Airway epithelial cell (primary cell): ENCODE data around the gene CDRT4. TPM values are rescaled to one million over a fixed set of nuclear protein-coding genes. Genes with fewer than 3 reads are reported as not detected.

ENCODE experiments used
- total RNA-seq: library from RNA; depleted of rRNA; stranded (reverse); fragments of >200 nt; gene quantifications from 2 replicates; pipeline ENCODE4 v1.2.3, GENCODE V29; 2015

CDRT4 gene
- 3.2 and 5.9 TPM in 2 replicates for total RNA-seq

DNA sequence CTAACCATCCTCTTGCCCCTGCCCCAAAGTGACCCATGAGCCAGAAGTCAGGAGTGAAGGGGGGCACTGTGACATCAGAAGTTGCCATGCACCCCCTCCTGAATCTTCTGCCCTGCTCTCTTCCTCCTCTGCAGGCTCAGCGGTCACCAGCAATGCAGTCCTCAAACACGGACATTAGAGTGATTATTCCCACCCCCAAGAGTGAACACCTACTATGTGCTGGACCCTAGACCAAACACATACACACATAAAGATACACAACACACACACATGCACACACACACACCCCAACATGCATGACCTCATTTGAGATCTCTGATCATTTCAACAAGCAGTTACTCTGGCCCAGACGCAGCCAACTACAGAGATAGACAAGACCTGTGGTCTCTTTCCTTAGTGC is at the start of gene CDRT4:
Gene CDRT4 (minus strand): TSS at position 30 of the 400 bp plus-strand sequence. CDS start 27,383 bp downstream, outside the sequence.

Other genes starting within 250 kb of the CDRT4 start
- 0.28 and 0.63 TPM in 2 replicates for gene PMP22, start 202.3 kb downstream of the CDRT4 start, total RNA-seq
- not detected in 2 replicates for gene TEKT3, start 126.0 kb downstream of the CDRT4 start, total RNA-seq
- gene TVP23C, start 95.9 kb upstream of the CDRT4 start, total RNA-seq: 4.7 and 6.7 TPM in 2 replicates
- gene FBXW10B, start 152.1 kb upstream of the CDRT4 start, total RNA-seq: 0.42 TPM in 2 replicates
- 81.2 and 90.9 TPM in 2 replicates for gene TRIM16, start 216.7 kb upstream of the CDRT4 start, total RNA-seq
- 21.4 and 30.0 TPM in 2 replicates for gene ZNF286A, start 232.1 kb upstream of the CDRT4 start, total RNA-seq